Stimulated activated effector memory CD8-positive, alpha-beta T cell treated with anti-CD3 and anti-CD28 coated beads, Interleukin-12 subunit alpha, Interleukin-12 subunit beta, amount 100 ng/mL, for 72 hours (primary cell): ENCODE results near the gene MRPL30.
"Not testable (repeated sequence)": the region's sequence is repeated elsewhere in the genome, so short reads cannot be mapped to it uniquely, and the experiment has no call there.

Experiments
- ATAC-seq: fragments of 150-1000 bp; cut with Tn5 transposase; 2 replicates; pipeline ENCODE4 v1.10.0; 2021
- DNase-seq, 2 donors: peaks; one replicate each; pipeline ENCODE4 v3.0.0; 2021 to 2022; ENCODE audit warnings: low spot score in 2 of 2
- H3K27ac Mint-ChIP-seq: one replicate; pipeline ENCODE4 v1.8.0; 2022; ENCODE audit warnings: mild to moderate bottlenecking, mixed read lengths
- H3K36me3 Mint-ChIP-seq: one replicate; pipeline ENCODE4 v1.8.0; 2022; ENCODE audit warnings: mild to moderate bottlenecking, mixed read lengths
- H3K4me1 Mint-ChIP-seq: one replicate; pipeline ENCODE4 v1.8.0; 2022; ENCODE audit warnings: mixed read lengths
- H3K4me3 Mint-ChIP-seq: one replicate; pipeline ENCODE4 v1.8.0; 2022; ENCODE audit warnings: mild to moderate bottlenecking, mixed read lengths
- H3K9me3 Mint-ChIP-seq: one replicate; pipeline ENCODE4 v1.8.0; 2022; ENCODE audit warnings: mixed read lengths

Gene MRPL30

GRCh38 chr2:99216096-99216495 is 35.1 kb downstream of the MRPL30 start:
- ATAC-seq, result no peak
- Mint-ChIP-seq H3K27ac (no peak overlapping the region), H3K4me1 (no peaks in the 10 kb centered on the region), H3K9me3 (no peaks in the 10 kb centered on the region), H3K4me3 (no peak overlapping the region), H3K36me3 (no peaks in the 10 kb centered on the region)
- DNase-seq, result no peak

- ATAC-seq (no peak), DNase-seq (no peak)
- Mint-ChIP-seq H3K4me3 (no peak overlapping the region), H3K4me1 (no peaks in the 10 kb centered on the region), H3K9me3 (no peaks in the 10 kb centered on the region), H3K36me3 (no peaks in the 10 kb centered on the region), H3K27ac (no peak overlapping the region)
These were observed 37.0 kb downstream of the MRPL30 start for GRCh38 chr2:99217929-99218501.

GRCh38 chr2:99233177-99233576 is 52.2 kb downstream of the MRPL30 start:
- H3K36me3 Mint-ChIP-seq, H3K4me3 Mint-ChIP-seq, H3K27ac Mint-ChIP-seq, ATAC-seq, DNase-seq, H3K4me1 Mint-ChIP-seq: not testable (repeated sequence)
- peaks cover 13% of the 10 kb centered on the region for H3K9me3 Mint-ChIP-seq

- no peak for ATAC-seq
- no peak overlapping the region for H3K4me3 Mint-ChIP-seq
- H3K27ac Mint-ChIP-seq, result no peak overlapping the region
- H3K36me3 Mint-ChIP-seq, result no peaks in the 10 kb centered on the region
- H3K4me1 Mint-ChIP-seq, result no peaks in the 10 kb centered on the region
- peaks cover 2% of the 10 kb centered on the region for H3K9me3 Mint-ChIP-seq
- DNase-seq, result no peak
These were observed 57.6 kb downstream of the MRPL30 start for GRCh38 chr2:99238599-99238998.

GRCh38 chr2:99240431-99240830 is 59.4 kb downstream of the MRPL30 start:
- H3K27ac Mint-ChIP-seq, result no peak overlapping the region
- DNase-seq (no peak), ATAC-seq (no peak)
- no peaks in the 10 kb centered on the region for H3K9me3 Mint-ChIP-seq
- H3K36me3 Mint-ChIP-seq, result no peaks in the 10 kb centered on the region
- no peaks in the 10 kb centered on the region for H3K4me1 Mint-ChIP-seq
- no peak overlapping the region for H3K4me3 Mint-ChIP-seq

GRCh38 chr2:99242151-99242550 is 61.2 kb downstream of the MRPL30 start:
- DNase-seq (no peak), ATAC-seq (no peak)
- Mint-ChIP-seq H3K27ac (no peak overlapping the region), H3K4me1 (no peaks in the 10 kb centered on the region), H3K36me3 (no peaks in the 10 kb centered on the region), H3K4me3 (no peak overlapping the region), H3K9me3 (no peaks in the 10 kb centered on the region)
